HL-60/S4 treated with retinoic acid at 250 ng/mL for 4 days and 3 days (cell line): ENCODE measurements around the gene E2F3.

Experiments used
- in situ Hi-C: fragments of 300-500 bp; cut with MboI; formaldehyde crosslinking; loops from 2 replicates; pipeline ENCODE4 v1.7.0; 2022; ENCODE audit warnings: low sequenced_read_pairs

E2F3 gene

DNA sequence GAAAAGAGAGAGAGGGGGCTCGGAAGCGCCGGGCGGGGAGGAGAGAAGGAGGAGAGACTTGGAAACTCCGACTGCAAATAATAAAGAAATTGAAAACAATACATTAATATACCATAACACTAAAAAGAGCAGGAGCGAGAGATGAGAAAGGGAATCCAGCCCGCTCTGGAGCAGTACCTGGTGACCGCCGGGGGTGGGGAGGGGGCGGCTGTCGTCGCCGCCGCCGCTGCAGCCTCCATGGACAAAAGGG, 338 bp downstream of the E2F3 start:
- in situ Hi-C loops, result no loop called here

DNA sequence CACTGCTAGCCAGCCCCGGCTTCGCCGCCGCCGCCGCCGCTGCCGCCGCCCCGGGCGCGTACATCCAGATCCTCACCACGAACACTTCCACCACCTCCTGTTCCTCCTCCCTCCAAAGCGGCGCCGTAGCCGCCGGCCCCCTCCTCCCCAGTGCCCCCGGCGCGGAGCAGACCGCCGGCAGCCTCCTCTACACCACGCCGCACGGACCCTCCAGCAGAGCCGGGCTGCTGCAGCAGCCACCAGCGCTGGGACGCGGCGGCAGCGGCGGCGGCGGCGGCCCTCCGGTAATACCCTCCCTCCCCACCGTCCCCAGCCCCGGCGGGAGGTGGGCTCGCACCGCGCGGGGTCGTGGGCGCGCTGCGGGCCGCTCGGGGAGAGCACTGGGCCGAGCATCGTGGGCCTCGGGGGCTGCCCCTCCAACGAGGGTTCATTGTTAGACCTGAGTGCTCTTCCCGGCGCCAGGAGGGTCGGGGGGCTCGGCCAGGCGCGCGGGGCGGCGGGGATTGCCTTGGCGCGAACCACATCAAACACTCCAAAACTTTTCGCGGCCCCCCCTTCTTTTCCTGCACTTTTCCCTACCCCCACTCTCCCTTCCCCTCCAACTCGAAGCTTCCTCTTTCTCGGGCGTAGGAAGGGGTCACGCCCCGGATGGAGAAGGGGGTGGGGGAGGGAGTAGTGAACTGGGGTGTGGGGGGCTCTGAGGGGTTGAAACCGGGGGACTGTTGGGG, 827 bp downstream of the E2F3 start:
- in situ Hi-C loops, result no loop called here

DNA sequence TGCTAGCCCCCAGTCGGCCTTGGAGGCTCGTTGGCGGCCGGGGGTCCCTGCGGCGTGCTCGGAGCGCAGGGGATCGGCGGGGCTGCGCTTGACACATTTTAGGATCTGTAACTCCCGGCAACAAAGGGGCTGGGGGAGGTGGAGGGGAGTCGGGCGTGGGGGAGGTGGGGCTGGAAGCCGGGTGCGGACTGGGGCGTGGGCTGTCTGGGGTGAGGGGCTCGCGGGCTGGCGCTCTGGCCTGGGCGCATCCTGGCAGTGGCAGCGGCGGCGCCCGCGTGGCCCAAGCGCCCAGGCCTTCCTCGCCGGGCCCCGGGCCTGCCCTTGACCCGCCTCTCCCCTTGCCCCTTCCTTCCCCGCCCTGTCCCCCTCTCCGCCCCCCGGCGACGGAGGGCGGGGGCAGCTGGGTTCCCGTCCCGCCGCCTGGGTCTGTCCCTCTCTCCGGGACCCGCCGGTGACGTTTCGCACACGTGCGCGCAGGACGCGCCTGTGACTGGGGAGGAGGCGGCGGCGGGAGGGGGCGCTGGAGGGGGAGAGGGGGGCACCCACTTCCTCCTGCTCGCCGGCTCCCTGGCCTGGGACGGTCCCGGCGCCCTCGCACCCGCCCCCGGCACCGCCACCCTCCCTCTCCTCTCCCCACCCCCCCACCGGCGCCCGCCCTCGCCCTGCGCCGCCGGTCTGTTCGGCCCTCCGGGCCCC, 1.5 kb downstream of the E2F3 start:
- in situ Hi-C loops, result no loop called here

DNA sequence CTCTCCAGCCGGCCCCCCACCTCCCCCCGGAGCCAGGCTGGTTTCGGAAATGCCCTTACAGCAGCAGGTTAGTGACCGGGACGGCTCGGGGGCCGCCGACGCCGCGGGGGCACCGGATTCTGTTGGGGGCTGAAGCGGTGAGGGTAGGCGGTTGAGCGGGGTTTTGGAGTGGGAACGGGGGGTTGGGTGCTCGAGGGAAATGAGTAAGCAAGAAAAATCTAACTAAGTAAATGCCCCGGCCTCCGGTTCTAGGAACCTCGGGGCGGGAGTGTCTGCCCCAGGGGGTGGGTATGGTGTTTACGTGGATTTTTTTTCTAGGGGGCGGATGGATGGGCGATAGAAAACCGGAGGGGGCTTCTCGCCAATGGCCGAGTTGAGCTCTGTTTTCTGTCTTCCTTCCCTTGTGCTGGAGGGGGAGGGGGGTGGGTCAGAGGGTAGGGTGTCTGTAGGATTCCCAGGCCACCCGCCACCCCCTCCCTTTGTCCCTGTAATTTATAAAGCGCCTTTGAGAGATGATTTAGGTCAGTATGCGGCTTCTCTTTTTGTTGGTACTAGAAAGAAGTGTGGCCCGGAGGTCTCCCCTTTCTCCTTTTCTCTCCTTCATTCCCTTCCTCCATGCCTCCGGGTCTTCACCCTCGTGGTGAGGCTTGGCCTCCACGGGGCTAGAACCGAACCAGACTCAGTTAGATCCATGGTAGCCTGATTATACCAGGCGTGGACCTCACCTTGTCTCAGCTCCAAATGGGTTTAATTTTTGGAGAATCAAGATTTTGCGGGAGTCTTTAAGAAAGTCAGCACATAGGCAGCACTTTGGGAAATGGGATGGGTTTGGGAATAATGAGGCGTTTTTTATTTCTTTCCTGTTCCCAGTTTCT, 2.3 kb downstream of the E2F3 start:
- in situ Hi-C loops, result no loop called here

DNA sequence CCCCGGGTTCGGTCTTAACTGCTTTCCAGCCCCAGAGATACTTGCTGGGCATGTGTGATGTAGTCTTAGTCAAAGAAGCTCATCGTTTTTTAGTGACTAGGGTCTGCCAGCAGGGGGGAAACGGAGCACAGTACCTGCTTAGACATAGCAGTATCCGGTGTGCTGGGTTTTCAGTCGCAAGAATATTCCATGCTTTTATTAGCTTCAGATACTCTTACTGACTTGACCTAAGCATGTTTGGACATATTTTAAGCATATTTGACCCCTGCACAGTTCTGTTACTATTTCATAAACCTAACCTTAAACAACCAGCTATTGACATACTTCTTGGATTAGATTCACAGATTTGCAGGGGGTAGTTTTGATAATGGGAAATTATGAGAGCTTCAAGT, 3.0 kb downstream of the E2F3 start:
- in situ Hi-C loops, result no loop called here

DNA sequence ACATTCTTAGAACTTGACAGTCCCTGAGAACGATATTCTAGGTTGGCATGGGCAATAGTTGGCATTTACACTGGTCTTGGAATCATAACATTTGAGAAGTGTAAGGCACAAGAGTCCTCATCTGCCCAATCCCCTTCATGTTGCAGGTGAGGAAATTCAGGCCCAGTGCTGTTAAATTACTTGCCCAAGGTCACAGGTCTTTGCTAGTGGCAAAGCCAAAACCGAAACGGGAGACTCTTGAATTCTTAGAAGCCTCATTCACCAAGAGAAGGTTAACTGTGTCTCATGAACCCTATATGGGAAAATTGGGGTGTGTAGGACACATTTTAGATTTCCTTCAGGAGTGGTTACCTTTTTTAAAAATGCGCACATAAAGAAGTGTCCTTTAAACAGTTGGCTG, 7.2 kb downstream of the E2F3 start:
- in situ Hi-C loops, result no loop called here

DNA sequence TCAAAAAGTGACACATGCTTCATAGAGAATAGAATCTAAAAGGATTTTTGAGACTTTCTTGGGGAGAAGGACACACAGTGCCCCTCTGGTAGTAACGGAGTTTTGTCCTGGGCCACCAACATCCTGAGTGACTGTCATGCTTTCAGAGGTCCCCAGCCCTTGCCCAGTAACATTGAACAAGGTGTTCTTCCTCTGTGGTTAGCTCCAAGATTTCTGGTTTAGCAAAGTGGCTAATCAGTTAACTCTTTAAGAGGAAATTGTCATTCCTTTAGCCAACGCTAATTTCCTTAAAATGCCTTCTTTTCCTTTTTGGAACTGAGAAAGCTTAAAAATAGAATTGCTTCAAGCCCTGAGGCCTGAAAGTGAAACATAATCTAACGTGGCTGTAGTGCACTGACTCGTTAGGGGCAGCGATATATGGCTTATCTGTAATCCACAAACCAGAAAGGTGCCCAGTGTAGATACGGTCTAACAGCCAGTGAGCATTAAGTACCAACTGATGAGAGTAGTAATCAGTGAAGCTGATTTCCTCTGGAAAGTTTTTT, 7.8 kb downstream of the E2F3 start:
- in situ Hi-C loops, result no loop called here

DNA sequence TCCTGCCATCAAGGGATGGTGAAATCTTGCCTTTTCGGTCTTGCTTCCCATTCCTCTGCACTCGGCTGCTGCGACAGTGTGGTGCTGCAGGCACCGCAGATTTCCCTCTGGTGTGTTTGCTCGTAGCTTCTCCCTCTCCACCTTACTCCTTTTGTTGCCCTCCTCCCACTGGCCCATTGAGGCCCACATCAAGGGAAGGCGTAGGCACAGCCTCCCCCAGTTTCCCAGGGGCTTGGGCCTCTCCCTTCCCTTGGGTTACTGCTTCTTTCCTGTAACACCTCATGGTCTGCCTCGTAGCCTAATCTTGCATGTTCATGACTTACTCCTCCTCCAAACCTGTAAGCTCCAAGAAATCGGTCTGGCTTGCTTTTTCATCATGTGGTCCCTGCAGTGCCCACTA, 9.9 kb downstream of the E2F3 start:
- in situ Hi-C loops, result no loop called here

DNA sequence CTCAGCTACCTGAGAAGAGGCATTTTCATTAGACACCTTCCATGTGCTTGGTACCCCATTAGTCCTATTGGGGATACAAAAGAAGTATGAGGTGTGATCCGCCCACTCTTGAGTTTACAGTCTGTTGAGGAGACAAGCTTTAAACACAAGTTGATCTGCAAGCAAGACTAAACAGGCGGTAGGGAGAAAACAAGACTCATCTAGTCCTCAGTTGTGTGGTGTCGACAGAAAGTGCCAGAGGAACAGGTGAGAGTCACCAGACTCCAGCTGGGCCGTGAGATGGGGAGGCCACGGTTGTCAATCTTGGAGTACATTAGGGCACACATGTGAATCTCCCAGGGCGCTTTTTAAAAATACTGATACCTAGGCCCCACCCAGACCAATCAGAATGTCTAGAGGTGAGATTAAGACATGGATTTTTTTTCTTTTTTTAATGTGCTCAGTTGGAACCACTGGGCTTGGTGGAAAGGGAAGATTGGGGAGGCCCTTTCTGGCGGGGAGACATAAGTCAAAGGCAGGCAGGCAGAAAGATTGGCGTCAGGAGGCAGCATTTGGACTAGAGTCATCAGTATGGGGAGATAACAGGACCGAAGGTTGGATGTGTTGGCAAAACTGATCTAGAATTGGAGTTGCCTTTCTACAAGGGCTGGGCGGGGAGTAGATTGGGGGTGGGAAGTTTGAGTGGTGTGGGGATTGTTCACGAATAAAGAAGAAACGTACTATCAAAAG, 10.4 kb downstream of the E2F3 start:
- in situ Hi-C loops, result no loop called here

DNA sequence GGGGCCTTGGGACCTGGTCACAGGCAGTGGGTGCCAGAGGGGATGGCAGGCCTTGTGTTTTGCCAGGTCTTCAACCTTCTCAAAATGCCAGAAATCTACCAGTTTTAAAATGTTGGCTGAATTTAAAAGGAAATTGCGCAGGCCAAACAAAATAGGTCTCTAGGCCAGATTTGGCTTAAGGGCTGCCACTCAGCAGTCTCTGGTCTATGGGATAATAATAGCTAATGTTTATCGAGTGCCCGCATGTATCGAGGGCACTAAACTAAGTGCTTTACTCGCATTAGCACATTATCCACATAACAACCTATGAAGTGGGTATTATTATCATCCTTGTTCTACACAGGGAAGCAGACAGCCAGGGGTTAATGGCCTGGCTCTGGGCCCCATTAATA, 11.0 kb downstream of the E2F3 start:
- in situ Hi-C loops, result no loop called here

DNA sequence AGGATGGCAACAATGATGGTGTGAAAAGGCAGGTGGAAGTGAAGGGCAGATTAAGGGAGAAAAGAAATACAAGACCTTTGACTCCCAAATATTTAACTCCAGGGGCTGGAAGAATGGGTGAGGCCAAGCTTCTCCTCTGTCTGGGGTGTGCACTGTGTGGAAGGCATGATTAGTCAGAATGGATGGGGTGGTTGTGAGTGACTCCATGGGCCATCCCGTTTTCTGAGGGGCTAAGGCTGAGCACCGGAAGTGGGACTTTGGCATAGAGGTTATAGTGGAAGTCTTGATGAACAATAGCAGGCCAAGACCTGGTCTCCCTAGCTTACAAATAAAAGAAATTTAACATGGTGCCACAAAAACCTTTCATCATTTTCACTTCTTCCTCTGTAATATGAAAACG, 12.1 kb downstream of the E2F3 start:
- in situ Hi-C loops, result no loop called here

DNA sequence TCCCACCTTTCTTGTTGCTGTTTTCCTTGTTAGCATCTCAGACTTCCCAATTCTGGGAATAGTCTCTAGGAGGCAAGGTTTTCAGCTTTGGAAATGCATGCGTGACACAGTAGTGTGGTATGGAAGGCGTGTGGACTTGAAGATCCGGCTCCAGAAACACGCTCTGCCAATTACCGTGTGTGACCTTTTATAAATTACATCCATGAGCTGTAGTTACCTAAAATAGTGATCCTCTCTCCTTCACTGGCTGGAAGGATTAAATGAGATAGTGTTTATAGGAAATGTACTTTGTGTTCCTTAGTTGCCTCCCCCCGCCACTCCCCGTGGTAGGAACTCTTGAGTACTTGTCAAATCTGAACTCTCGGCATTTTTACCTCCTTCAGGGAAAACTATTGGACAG, 13.0 kb downstream of the E2F3 start:
- in situ Hi-C loops, result no loop called here

DNA sequence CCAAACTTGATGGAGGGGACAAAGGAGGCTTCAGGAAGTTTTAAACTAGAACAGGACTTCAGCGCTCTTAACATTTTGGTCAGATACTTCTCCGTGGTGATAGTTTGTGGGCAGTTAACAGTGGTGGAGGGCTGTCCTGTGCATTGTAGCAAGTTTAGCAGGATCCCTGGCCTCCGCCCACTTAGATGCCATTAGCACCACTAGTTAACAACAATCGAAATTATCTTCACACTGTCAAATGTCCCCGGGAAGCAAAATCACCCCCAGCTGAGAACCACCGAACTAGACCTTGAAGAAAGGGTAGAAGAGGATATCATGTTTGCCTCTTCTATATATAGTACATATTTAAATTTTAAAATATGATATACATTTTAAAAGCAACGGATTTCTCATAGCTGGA, 13.6 kb downstream of the E2F3 start:
- in situ Hi-C loops, result no loop called here

DNA sequence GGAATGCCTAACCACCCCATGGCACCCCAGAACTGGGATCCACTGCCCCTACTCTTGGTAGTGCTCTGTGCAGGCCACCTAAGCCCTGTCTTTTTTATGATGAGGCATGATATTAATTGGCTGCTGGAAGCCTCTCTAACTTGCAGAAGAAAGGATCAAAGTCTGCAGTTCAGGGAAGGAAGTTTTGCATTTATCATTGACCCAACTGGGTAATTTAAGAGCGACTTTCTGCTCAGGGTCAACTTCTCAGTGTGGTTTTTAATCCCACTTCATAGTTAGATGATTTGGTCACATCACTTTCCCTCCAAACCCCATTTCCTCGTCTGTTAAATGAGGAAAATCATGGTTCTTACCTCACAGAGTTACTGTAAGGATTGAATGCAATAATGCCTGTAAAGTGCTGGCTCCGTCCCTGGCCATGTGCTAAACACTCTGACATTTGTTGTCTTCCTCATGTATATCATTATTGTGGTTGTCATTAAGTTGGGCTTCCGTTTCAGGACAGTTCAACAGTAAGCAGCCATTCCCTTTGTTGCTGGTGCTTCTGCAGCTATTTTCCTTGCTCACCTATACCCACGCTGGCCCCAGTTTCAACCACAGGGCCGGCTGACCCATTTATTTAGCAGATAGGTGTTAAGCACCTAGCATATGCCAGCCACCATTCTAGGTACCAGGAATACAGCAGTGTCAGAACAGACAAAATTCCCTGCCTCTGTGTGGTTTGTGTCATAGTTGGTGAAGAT, 14.2 kb downstream of the E2F3 start:
- in situ Hi-C loops, result no loop called here

DNA sequence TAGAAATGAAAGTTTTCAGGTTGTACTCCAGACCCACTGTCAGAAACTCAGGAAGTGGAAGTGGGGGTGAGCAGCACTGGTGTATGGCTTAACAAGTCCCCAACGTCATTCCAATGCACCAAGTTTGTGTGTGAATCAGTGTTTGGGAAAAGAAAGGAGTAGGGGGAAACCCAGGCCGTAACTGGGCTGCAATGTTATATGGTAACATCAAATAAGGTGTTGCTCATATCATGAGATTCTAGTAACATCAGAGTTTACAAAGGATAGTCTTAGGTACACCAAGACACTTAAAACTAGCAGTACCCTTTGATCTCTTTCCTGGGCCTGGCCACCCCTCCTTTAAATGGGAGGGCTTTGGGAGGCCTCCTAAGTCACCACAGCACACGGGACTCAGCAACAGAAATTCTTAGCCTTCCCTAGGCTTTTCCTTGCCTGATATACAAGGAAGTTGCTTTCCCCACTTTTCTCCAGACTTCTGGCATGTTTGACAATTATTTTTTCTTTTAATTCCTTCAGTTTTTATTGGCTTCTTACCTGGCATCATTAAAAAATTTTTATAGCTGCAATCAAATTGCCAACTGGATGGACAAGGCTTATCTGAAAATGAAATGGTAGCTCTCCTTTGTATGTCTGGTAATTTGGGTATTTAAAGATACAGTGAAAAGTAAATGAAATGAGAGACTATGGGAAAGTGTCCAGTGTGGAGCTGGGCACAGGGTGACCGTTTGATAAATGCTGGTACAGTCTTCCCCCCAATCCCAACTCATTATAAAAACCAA, 15.1 kb downstream of the E2F3 start:
- in situ Hi-C loops, result no loop called here

DNA sequence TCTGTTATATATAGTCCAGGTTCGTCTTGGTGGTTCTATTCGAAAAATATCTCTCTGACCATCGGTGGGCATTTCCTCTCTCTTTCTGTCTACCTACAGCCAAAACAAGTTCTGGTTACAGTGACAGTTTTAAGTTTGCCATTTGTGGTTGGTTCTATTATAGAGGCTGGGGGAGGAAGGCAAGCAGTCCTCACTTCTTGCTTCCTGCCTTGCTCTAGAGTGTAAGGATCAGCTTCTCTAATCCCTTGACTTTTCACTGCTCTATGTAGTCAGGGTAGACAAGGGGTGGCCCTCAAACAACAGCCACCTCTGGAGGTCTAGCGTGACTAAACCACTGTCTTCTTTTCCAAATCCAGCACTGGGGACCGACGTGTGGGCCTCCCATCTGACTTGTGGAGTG, 16.1 kb downstream of the E2F3 start:
- in situ Hi-C loops, result no loop called here

DNA sequence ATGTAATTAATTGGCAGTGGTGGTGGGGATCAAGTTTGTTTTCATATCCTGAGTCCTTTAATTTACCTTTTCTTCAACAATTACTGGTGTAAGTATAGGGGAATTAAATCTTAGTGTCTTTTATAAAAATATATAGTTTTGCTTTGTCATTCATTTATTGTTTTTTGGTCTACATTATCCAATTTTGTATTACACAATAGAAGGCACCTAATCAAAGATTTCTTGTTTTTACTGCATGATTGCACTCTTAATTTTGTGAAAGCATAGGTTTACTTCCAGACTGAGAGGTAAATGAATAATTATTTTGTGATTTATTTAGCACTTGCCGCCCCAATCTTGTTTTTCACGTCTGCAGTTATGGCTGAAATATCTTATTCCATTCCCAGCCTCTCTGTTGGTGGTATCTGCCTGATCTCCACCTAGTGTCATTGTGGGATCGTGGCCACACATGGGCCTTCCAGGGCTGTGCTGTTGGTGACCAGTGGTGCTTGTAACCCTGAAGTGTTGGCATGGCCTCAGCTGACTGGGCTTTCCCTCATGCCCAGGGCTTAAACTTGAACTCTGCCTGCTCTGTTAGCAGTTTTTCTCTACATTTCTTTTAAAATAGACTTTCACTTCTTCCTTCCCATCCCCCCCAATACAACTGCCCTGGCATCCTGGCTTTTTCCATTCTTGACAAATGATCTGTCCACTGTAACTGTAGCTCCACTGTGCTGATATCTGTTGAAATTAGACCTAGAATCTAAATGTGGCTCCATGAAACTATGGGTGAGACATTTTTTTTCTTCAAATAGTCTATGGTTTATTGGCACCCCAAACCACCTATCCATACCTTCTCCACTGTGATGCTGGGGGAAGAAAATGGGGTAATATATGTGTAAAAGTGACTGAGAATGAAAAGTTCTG, 24.8 kb downstream of the E2F3 start:
- in situ Hi-C loops, result no loop called here

DNA sequence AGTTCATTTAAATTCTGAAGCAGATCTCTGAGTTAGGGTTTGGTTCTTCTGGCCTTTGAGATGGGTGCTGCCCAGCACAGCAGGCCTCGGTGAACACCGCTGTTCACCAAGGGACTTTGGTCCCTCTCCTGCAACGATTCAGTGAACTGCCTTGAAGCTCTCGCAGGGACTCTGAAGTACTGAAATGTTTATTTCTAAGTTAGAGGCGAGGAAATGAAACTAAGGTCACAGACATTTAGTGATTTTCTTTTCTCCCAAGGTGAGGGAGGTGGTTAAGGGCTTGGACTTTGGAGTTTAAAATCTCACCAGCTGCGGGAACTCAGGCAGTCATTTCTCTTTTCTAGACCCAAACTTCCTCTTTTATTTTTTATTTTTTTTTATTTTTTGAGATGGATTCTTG, 26.2 kb downstream of the E2F3 start:
- in situ Hi-C loops, result no loop called here

DNA sequence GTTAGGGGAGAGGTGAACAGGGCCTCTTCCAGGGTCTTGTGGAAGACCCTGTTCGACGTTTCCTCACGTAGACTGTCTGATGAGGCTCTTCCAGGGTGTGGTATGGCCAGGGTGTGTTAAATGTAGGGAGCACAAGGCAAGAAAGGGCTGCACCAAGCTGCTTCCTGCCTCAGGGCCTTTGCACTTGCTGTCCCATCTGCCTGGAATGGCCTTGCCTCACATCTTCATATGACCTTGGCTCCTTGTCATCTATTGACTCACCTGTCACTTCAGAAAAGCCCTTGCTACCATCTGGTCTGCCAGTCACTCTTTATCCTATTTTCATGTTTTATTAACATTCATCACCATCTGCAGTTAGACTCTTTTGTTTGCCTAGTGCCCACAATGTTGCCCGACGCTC, 31.0 kb downstream of the E2F3 start:
- in situ Hi-C loops, result no loop called here
